GM18909 (cell line): Measurements from ENCODE around the gene ABHD3.
A peak's percentile ranks its signal among the peaks of the same experiment; 100 is the strongest.
"Not testable (repeated sequence)": the region's sequence is repeated elsewhere in the genome, so short reads cannot be mapped to it uniquely, and the experiment has no call there.

Source experiments
- ATAC-seq: cut with Tn5 transposase; IDR thresholded peaks from one replicate; pipeline ENCODE4 v1.9.1; 2021; ENCODE audit warnings: mild to moderate bottlenecking; ENCODE audit not compliant: unreplicated experiment, poor library complexity

The ABHD3 gene

GRCh38 chr18:21704603-21705364 lies at the start of gene ABHD3:
Gene ABHD3 (minus strand): TSS chr18:21704774. CDS start chr18:21704665, 109 bp downstream.
- peak; percentile 93 for ATAC-seq

- ATAC-seq = no peak
These were observed 43.5 kb upstream of the ABHD3 start for GRCh38 chr18:21747764-21748693.

GRCh38 chr18:21747268-21747667 lies 42.7 kb upstream of the ABHD3 start:
- no peak for ATAC-seq

GRCh38 chr18:21745231-21745630 lies 40.7 kb upstream of the ABHD3 start:
- ATAC-seq = no peak

GRCh38 chr18:21743166-21743832 lies 38.7 kb upstream of the ABHD3 start:
- ATAC-seq = no peak

GRCh38 chr18:21742315-21742687 lies 37.7 kb upstream of the ABHD3 start:
- no peak for ATAC-seq

- ATAC-seq = peak; percentile 23
These were observed 37.2 kb upstream of the ABHD3 start for GRCh38 chr18:21741562-21742314.

GRCh38 chr18:21741312-21741561 lies 36.7 kb upstream of the ABHD3 start:
- ATAC-seq = no peak

- peak; percentile 96 for ATAC-seq
These were observed 36.2 kb upstream of the ABHD3 start, which contains the start of gene MIB1 for GRCh38 chr18:21740538-21741311. Gene MIB1 (plus strand): TSS chr18:21740792. CDS start chr18:21741584, 792 bp downstream.

- peak; percentile 14 for ATAC-seq
These were observed 35.3 kb upstream of the ABHD3 start for GRCh38 chr18:21739604-21740537.

GRCh38 chr18:21736926-21737325 lies 32.4 kb upstream of the ABHD3 start:
- not testable (repeated sequence) for ATAC-seq

- no peak for ATAC-seq
These were observed 31.0 kb upstream of the ABHD3 start for GRCh38 chr18:21735452-21736015.

- no peak for ATAC-seq
These were observed 28.4 kb upstream of the ABHD3 start for GRCh38 chr18:21733011-21733410.

GRCh38 chr18:21727702-21728101 lies 23.1 kb upstream of the ABHD3 start:
- ATAC-seq = no peak

- no peak for ATAC-seq
These were observed 20.6 kb upstream of the ABHD3 start for GRCh38 chr18:21725201-21725600.

- no peak for ATAC-seq
These were observed 18.1 kb upstream of the ABHD3 start for GRCh38 chr18:21722687-21723086.

GRCh38 chr18:21714474-21714873 lies 9.9 kb upstream of the ABHD3 start:
- ATAC-seq = no peak

GRCh38 chr18:21707130-21707529 lies 2.6 kb upstream of the ABHD3 start:
- ATAC-seq = not testable (repeated sequence)
